ENCODE data around the gene ZMYND8.
"Not testable (repeated sequence)": the region's sequence is repeated elsewhere in the genome, so short reads cannot be mapped to it uniquely, and the experiment has no call there.

Gene ZMYND8

DNA sequence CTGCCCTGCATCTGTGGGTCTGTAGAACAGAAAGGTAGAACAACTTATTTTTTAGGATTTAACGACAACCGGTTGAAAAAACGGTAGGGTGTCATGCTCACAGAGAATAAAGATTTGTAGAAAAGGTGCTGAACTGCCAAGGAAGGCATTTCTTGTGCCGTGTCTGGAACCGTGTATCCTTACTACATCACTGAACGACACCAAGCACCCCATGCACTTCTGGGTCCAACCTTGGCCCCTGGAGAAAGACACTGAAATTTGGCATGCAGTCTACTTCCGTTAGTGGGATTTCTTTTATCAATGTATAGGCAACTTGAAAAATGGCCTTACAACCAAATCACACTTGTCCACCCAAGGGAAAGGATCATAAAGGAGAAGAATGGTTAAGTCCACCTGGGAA is 145.5 kb downstream of the ZMYND8 start:
- H3K4me3 ChIP-seq (ENCODE audit: low read length): no peak overlapping the region
- TF ChIP-seq, protein P1, sequence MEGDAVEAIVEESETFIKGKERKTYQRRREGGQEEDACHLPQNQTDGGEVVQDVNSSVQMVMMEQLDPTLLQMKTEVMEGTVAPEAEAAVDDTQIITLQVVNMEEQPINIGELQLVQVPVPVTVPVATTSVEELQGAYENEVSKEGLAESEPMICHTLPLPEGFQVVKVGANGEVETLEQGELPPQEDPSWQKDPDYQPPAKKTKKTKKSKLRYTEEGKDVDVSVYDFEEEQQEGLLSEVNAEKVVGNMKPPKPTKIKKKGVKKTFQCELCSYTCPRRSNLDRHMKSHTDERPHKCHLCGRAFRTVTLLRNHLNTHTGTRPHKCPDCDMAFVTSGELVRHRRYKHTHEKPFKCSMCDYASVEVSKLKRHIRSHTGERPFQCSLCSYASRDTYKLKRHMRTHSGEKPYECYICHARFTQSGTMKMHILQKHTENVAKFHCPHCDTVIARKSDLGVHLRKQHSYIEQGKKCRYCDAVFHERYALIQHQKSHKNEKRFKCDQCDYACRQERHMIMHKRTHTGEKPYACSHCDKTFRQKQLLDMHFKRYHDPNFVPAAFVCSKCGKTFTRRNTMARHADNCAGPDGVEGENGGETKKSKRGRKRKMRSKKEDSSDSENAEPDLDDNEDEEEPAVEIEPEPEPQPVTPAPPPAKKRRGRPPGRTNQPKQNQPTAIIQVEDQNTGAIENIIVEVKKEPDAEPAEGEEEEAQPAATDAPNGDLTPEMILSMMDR (IDR thresholded peaks at IDR 0.05; ENCODE audit: insufficient read depth, low read depth, low read length, missing control alignments): no peak

GRCh38 chr20:47210470-47210869 is 146.0 kb downstream of the ZMYND8 start:
- DNase-seq (ENCODE audit: low read depth): no peak

More for the DNA sequence above, 145.5 kb downstream of the ZMYND8 start:
- no peak for DNase-seq (ENCODE audit: low read depth)

DNA sequence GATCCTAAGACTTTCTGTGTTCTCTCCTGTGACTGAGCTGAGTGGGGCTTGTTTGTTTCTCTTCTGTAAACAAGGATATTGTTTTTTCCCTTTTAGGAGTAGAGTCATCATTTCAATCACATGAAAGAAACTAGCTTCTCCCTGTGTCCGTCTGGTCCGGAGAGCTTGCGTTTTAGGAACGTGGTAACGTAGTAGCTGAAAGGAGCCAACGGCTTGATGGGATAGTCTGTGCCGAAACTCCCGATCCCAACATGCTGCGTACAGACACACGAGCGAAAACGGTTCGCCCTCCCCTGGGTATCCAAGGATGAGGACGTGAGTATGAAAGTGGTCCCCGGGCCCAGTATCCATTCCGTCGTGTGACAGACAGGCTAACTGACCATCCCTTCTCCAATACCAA is 146.5 kb downstream of the ZMYND8 start:
- TF ChIP-seq, protein P1 (IDR thresholded peaks at IDR 0.05; ENCODE audit: insufficient read depth, low read depth, low read length, missing control alignments): no peak
- no peak overlapping the region for H3K4me3 ChIP-seq (ENCODE audit: low read length)
- DNase-seq (ENCODE audit: low read depth): no peak

More at GRCh38 chr20:47210470-47210869, 146.0 kb downstream of the ZMYND8 start:
- TF ChIP-seq, protein P1 (IDR thresholded peaks at IDR 0.05; ENCODE audit: insufficient read depth, low read depth, low read length, missing control alignments): no peak
- H3K4me3 ChIP-seq (ENCODE audit: low read length): no peak overlapping the region

- H3K4me3 ChIP-seq (ENCODE audit: low read length): no peak overlapping the region
- TF ChIP-seq, protein P1 (IDR thresholded peaks at IDR 0.05; ENCODE audit: insufficient read depth, low read depth, low read length, missing control alignments): no peak
- no peak for DNase-seq (ENCODE audit: low read depth)
Measured at GRCh38 chr20:47208534-47209174, 147.8 kb downstream of the ZMYND8 start.

DNA sequence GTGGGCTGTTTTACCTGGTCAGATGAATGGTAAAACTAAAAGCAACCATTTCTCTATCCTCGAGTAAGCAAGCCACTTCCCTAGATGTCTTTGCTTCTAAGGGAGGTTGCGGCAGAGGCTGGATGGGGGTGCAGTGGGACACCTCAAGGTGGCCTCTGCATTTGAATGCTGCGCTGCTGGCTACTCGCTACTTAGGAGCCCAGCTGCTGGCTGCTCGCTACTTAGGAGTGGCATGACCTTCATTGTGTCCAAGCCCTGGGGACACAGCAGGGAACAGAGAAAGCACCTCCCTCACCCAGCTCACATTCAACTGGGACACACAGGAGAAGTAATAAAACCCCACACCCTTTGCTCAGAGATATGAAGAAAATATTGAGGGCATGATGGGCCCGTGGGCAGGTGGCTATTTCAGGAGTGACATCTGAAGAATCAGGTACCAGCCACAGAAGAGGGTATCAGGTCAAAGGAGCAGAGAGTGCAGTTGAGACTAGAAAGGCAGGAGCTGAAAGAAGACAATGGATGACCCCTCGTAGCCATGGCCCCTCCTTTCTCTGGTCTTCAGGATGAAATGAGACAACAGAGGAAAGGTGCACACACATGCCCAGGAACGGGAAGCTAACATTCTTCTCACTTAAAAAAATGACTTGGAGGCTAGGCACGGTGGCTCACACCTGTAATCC is 149.4 kb downstream of the ZMYND8 start:
- no peak for DNase-seq (ENCODE audit: low read depth)
- no peak overlapping the region for H3K4me3 ChIP-seq (ENCODE audit: low read length)
- TF ChIP-seq, protein P1 (IDR thresholded peaks at IDR 0.05; ENCODE audit: insufficient read depth, low read depth, low read length, missing control alignments): no peak

DNA sequence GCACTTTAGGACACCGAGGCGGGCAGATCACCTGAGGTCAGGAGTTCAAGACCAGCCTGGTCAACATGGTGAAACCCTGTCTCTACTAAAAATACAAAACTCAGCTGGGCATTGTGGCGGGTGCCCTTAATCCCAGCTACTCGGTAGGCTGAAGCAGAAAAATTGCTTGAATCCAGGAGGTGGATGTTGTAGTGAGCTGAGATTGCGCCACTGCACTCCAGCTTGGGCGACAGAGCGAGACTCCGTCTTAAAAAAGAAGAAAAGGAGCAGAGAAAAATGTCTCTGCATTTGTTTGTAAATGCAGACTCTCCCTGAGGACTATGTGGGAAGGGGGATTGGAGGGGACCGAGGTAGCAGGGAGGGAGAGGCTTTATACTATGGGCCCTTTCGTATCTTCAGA is 149.9 kb downstream of the ZMYND8 start:
- H3K4me3 ChIP-seq (ENCODE audit: low read length); DNase-seq (ENCODE audit: low read depth): not testable (repeated sequence)

DNA sequence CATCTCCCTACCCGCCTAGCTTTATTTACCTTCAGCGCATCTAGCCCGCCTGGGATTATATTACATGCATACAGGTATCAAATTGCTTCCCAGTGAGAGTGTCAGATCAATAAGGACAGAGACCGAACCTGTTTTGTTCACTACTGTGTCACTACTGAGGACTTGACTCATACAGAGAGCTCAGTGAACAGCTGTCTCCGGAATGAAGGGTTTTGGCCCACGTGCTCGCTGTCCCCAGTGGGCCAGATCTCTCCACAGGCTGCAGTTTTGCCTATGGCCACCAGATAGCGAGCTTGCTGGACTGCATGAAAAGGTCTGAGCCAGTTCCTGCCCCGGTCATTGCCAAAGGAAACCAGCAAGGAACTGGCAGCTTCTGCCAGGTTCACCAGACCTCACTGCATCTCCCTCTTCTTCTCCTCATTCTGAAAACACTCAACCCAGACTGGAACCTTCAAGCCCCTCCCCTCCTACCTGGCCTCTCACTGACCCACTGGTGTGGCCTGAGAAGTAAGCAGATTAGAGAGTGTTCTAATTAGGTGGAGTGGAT is 150.8 kb downstream of the ZMYND8 start:
- peak; percentile 70 for DNase-seq (ENCODE audit: low read depth)
- no peak overlapping the region for H3K4me3 ChIP-seq (ENCODE audit: low read length)
- TF ChIP-seq, protein P1 (IDR thresholded peaks at IDR 0.05; ENCODE audit: insufficient read depth, low read depth, low read length, missing control alignments): peak; percentile 62

DNA sequence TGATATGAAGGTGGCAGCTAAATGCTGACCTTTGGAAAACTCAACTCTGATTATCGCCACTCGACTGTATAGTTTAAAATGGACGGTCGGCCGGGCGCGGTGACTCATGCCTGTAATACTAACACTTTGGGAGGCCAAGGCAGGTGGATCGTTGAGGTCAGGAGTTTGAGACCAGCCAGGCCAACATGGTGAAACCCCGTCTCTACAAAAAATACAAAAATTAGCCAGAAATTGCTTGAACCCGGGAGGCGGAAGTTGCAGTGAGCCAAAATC is 151.7 kb downstream of the ZMYND8 start:
- not testable (repeated sequence) for H3K4me3 ChIP-seq (ENCODE audit: low read length); DNase-seq (ENCODE audit: low read depth)

All from epithelial cell of esophagus (primary cell).